PFSK-1 (cell line): ENCODE results near the gene GRIK1.

Experiments
- FOXP2 ChIP-seq: optimal IDR thresholded peaks from 2 replicates; pipeline ENCODE3; 2011; ENCODE audit warnings: borderline replicate concordance, control low read depth, inconsistent platforms; ENCODE audit not compliant: insufficient read depth; ENCODE audit errors: extremely low read length, extremely low read depth
- POLR2AphosphoS5 ChIP-seq: IDR thresholded peaks from 2 replicates; pipeline ENCODE4 v1.6.1; 2012; ENCODE audit warnings: low read depth, mild to moderate bottlenecking, control low read depth, low read length, moderate library complexity
- SIN3A ChIP-seq: IDR thresholded peaks from 2 replicates; pipeline ENCODE4 v1.6.1; 2012; ENCODE audit warnings: mild to moderate bottlenecking, low read length, moderate library complexity, borderline replicate concordance; ENCODE audit not compliant: insufficient read depth
- TAF1 ChIP-seq: IDR thresholded peaks from 2 replicates; pipeline ENCODE4 v1.6.1; 2012; ENCODE audit warnings: low read length, control low read depth, borderline replicate concordance; ENCODE audit not compliant: insufficient read depth

DNA sequence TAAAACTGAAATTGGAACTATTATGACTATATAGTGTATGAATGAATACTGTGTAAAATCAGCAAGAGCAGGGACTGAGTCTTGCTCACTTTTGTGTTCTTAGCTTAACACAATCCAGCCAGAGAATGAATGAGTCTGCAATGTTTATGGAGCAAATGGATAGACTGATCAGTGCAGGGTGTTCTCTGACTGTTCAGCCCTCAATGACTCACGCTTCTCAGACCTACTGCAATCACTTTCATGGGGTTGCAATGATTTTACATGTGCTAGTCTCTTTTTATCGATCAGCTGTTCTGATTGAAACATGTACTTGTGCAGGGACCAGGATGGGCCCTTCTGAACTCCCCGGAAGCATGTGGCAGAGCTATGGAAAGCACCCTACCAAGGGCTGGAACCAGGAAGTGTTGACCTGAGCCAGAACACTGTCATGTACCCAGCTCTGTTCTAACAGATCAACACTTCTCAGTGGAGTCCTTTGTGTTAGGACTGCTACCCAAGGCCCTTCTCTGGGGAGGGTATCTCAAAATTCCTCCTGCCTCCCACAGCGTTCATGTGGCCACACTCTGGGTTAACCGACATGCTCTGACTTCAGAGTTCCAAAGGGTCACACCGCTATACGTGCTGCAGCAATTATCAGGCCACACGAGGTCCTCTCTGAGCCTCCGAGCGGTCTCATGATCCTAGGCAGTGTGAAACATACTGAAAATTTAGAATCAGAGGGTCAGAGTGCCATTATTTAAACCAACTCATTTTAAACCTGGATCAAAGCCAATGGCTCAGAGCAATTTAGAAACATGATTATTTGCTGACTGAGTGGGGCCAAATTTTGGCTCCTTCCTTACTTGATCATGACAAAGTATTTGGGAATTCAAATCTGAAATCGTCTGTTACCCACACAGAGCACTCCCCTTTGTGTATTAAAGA is 35.2 kb downstream of the GRIK1 start:
- no peak for TF ChIP-seq POLR2AphosphoS5
- TF ChIP-seq FOXP2 = no peak
- TF ChIP-seq TAF1 = no peak
- TF ChIP-seq SIN3A = no peak
